HCT116 (cell line): ENCODE measurements around the gene HSF4. TPM values are rescaled to one million over a fixed set of nuclear protein-coding genes. Genes with fewer than 3 reads are reported as not detected.
A peak's percentile ranks its signal among the peaks of the same experiment; 100 is the strongest.

Experiments used
- ATAC-seq: fragments of 200-7000 bp; cut with Tn5 transposase; 2 replicates; pipeline ENCODE4 v1.9.1; 2020; ENCODE audit warnings: mild to moderate bottlenecking, moderate library complexity
- BruUV-seq: library from RNA; stranded (reverse); fragments of 400-500 nt; replicated peaks from 2 replicates; lab custom pipeline; 2021; lab: Mats Ljungman, UMichigan
- CTCF ChIA-PET: fragments of 300-600 bp; sonication (Branson Sonifier 250); formaldehyde crosslinking; loops from one replicate; lab custom pipeline; 2021; ENCODE audit warnings: antibody characterized with exemption; lab: Charles Lee
- POLR2A ChIA-PET: fragments of 300-600, 350-600 bp; sonication (Branson Sonifier 250); formaldehyde crosslinking; loops from one replicate; lab custom pipeline; 2021; ENCODE audit warnings: antibody characterized with exemption; lab: Charles Lee
- RAD21 ChIA-PET, 2 experiments: fragments of 300-600 bp; sonication (Branson Sonifier 250); formaldehyde crosslinking; loops; one replicate each; lab custom pipeline; 2023; ENCODE audit warnings: low total read pairs in 2 of 2; ENCODE audit not compliant: uncharacterized antibody in 2 of 2, unreplicated experiment in 2 of 2, low non-redundant PET in 1 of 2; lab: Charles Lee
- DNase-seq: peaks from one replicate; pipeline ENCODE4 v3.0.0-alpha.2; 2010; ENCODE audit warnings: low read depth, low spot score
- H2AFZ ChIP-seq: fragments of 200-600 bp; shearing (Covaris generic), sonication (generic); 2 replicates; pipeline ENCODE4 v1.6.1; 2017; ENCODE audit warnings: low read depth, mixed run types, mixed read lengths, antibody characterized with exemption, low read length; ENCODE audit not compliant: poor library complexity, severe bottlenecking
- H3K27ac ChIP-seq: 2 replicates; pipeline ENCODE4 v1.5.1; 2012; ENCODE audit warnings: low read depth, low read length
- H3K27me3 ChIP-seq: fragments of 200-600 bp; sonication (generic); 2 replicates; pipeline ENCODE4 v1.6.1; 2016; ENCODE audit warnings: mixed run types, low read length, mixed read lengths; ENCODE audit not compliant: insufficient read depth
- H3K36me3 ChIP-seq, 2 experiments: fragments of 200-500 bp in 1 of 2; fragments of 200-600 bp in 1 of 2; sonication (Bioruptor generic) in 1 of 2; sonication (generic) in 1 of 2; 2 replicates each; pipeline versions ENCODE4 v1.5.1 to v1.6.1; 2014 to 2016; ENCODE audit warnings: low read length in 2 of 2, inconsistent platforms in 1 of 2, mixed read lengths in 1 of 2, mixed run types in 1 of 2; ENCODE audit not compliant: insufficient read depth in 2 of 2, control insufficient read depth in 1 of 2
- H3K4me1 ChIP-seq, 2 experiments: fragments of 200-600 bp in 1 of 2; sonication (generic) in 1 of 2; 2 replicates each; pipeline versions ENCODE4 v1.5.1 to v1.6.1; 2012 to 2017; ENCODE audit warnings: low read length in 2 of 2, inconsistent platforms in 1 of 2, mild to moderate bottlenecking in 1 of 2, mixed read lengths in 1 of 2, mixed run types in 1 of 2, moderate library complexity in 1 of 2; ENCODE audit not compliant: insufficient read depth in 2 of 2, control insufficient read depth in 1 of 2
- H3K4me2 ChIP-seq: fragments of 200-600 bp; sonication (generic); 2 replicates; pipeline ENCODE4 v1.6.1; 2017; ENCODE audit warnings: mixed run types, low read length, mixed read lengths
- H3K4me3 ChIP-seq, 2 experiments: fragments of 200-600 bp in 1 of 2; sonication (generic) in 1 of 2; replicated peaks in 1 of 2; 2 replicates each; pipeline ENCODE4 v1.5.1; 2011 to 2016; ENCODE audit warnings: low read length in 2 of 2, control low read depth in 1 of 2, low read depth in 1 of 2, mild to moderate bottlenecking in 1 of 2, mixed read lengths in 1 of 2, mixed run types in 1 of 2
- H3K79me2 ChIP-seq: fragments of 200-600 bp; sonication (generic); 2 replicates; pipeline ENCODE4 v1.6.1; 2017; ENCODE audit warnings: mild to moderate bottlenecking, mixed run types, low read length, moderate library complexity, mixed read lengths; ENCODE audit not compliant: insufficient read depth
- H3K9ac ChIP-seq: fragments of 200-600 bp; sonication (generic); 2 replicates; pipeline ENCODE4 v1.6.1; 2016; ENCODE audit warnings: low read length, mixed read lengths
- H3K9me2 ChIP-seq: fragments of 200-600 bp; sonication (generic), shearing (Covaris generic); 2 replicates; pipeline ENCODE4 v1.6.1; 2017; ENCODE audit warnings: mixed run types, mild to moderate bottlenecking, moderate library complexity; ENCODE audit not compliant: insufficient read depth
- H3K9me3 ChIP-seq, 2 experiments: fragments of 200-500 bp in 1 of 2; fragments of 200-600 bp in 1 of 2; sonication (Bioruptor generic) in 1 of 2; sonication (generic) in 1 of 2; 2 replicates each; pipeline ENCODE4 v1.6.1; 2014 to 2017; ENCODE audit warnings: low read length in 2 of 2, mixed read lengths in 2 of 2, inconsistent platforms in 1 of 2, low read depth in 1 of 2, mild to moderate bottlenecking in 1 of 2, mixed run types in 1 of 2, moderate library complexity in 1 of 2; ENCODE audit not compliant: control insufficient read depth in 1 of 2, insufficient read depth in 1 of 2
- H4K20me1 ChIP-seq: fragments of 200-600 bp; sonication (generic), shearing (Covaris generic); 2 replicates; pipeline ENCODE4 v1.6.1; 2017; ENCODE audit warnings: mixed run types, mild to moderate bottlenecking, moderate library complexity; ENCODE audit not compliant: insufficient read depth
- CBX3 ChIP-seq: IDR thresholded peaks from 2 replicates; pipeline ENCODE4 v1.6.1; 2012; ENCODE audit warnings: low read depth
- CEBPB ChIP-seq: IDR thresholded peaks from 2 replicates; pipeline ENCODE4 v1.6.1; 2012; ENCODE audit warnings: low read depth
- EZH2 ChIP-seq: fragments of 200-600 bp; sonication (generic); IDR thresholded peaks from 2 replicates; pipeline ENCODE4 v1.6.1; 2017; ENCODE audit warnings: antibody characterized with exemption, mixed run types
- intact Hi-C: fragments of 100-400 bp; cut with micrococcal nuclease; formaldehyde crosslinking; loops from 2 replicates; pipeline ENCODE4 v1.10.0; 2022
- total RNA-seq: library from RNA; stranded (reverse); gene quantifications from one replicate; pipeline ENCODE4 v1.2.1, GENCODE V29; 2021; ENCODE audit not compliant: unreplicated experiment
- TF ChIP-seq, protein P1 (sequence below), 3 experiments: fragments of 200-600 bp in 1 of 3; sonication (generic) in 1 of 3; IDR thresholded peaks in 2 of 3; conservative IDR thresholded peaks in 1 of 3; 2 replicates each; pipeline ENCODE4 v1.5.1; 2012 to 2017; ENCODE audit warnings: low read depth in 2 of 3, low read length in 2 of 3, antibody characterized with exemption in 1 of 3, borderline replicate concordance in 1 of 3, control low read depth in 1 of 3, mild to moderate bottlenecking in 1 of 3, mixed read lengths in 1 of 3, mixed run types in 1 of 3, moderate library complexity in 1 of 3; ENCODE audit not compliant: insufficient read depth in 1 of 3
- TF ChIP-seq, protein P2 (sequence below): IDR thresholded peaks from 2 replicates; pipeline ENCODE4 v1.6.1; 2011; ENCODE audit warnings: mild to moderate bottlenecking, low read length, moderate library complexity; ENCODE audit not compliant: insufficient replicate concordance; ENCODE audit errors: extremely low read depth

HSF4 gene
- total RNA-seq, 1 experiment from 2014 or later = 46.6 TPM

- TF ChIP-seq, protein P1, sequence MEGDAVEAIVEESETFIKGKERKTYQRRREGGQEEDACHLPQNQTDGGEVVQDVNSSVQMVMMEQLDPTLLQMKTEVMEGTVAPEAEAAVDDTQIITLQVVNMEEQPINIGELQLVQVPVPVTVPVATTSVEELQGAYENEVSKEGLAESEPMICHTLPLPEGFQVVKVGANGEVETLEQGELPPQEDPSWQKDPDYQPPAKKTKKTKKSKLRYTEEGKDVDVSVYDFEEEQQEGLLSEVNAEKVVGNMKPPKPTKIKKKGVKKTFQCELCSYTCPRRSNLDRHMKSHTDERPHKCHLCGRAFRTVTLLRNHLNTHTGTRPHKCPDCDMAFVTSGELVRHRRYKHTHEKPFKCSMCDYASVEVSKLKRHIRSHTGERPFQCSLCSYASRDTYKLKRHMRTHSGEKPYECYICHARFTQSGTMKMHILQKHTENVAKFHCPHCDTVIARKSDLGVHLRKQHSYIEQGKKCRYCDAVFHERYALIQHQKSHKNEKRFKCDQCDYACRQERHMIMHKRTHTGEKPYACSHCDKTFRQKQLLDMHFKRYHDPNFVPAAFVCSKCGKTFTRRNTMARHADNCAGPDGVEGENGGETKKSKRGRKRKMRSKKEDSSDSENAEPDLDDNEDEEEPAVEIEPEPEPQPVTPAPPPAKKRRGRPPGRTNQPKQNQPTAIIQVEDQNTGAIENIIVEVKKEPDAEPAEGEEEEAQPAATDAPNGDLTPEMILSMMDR (IDR thresholded peaks at IDR 0.05 in 2 of 3, conservative IDR thresholded peaks at IDR 0.05 in 1 of 3; ENCODE audit: borderline replicate concordance in 1 of 3, insufficient read depth in 1 of 3, low read depth in 2 of 3, low read length in 2 of 3) = peak in 2 of 3 experiments; percentile 78 to 93; a peak in 4 of 6 replicates
- TF ChIP-seq CBX3 (no peak), CEBPB (no peak), EZH2 (no peak)
- TF ChIP-seq, protein P2, sequence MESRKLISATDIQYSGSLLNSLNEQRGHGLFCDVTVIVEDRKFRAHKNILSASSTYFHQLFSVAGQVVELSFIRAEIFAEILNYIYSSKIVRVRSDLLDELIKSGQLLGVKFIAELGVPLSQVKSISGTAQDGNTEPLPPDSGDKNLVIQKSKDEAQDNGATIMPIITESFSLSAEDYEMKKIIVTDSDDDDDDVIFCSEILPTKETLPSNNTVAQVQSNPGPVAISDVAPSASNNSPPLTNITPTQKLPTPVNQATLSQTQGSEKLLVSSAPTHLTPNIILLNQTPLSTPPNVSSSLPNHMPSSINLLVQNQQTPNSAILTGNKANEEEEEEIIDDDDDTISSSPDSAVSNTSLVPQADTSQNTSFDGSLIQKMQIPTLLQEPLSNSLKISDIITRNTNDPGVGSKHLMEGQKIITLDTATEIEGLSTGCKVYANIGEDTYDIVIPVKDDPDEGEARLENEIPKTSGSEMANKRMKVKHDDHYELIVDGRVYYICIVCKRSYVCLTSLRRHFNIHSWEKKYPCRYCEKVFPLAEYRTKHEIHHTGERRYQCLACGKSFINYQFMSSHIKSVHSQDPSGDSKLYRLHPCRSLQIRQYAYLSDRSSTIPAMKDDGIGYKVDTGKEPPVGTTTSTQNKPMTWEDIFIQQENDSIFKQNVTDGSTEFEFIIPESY = peak; percentile 40
- ChIA-PET CTCF (interaction anchor here (0.6 to 5.6 kb wide), 12 partner anchors 9 to 570 kb away, joined by 3 to 52 read pairs (median 4); partner anchors contain the start of genes FBXL8, FHOD1 and TRADD), POLR2A (interaction anchor here (1.9 to 2.1 kb wide), 2 partner anchors 9 to 28 kb away, joined by 9 to 17 read pairs; partner anchors contain the start of genes FBXL8 and TRADD), RAD21 (interaction anchor here in 1 of 2 experiments (1.0 to 1.7 kb wide), 2 partner anchors 17 to 152 kb away, joined by 3 to 6 read pairs; no protein-coding TSS in a partner anchor)
- peak overlapping the region; percentile 100 for H3K4me2 ChIP-seq
- ATAC-seq (no peak), DNase-seq (no peak)
- peaks cover 8% of the 10 kb centered on the region; the same call in 1 of the 2 replicates for H3K79me2 ChIP-seq
- H3K9me3 ChIP-seq = no peaks in the 10 kb centered on the region
- H2AFZ ChIP-seq = no peak overlapping the region
- intact Hi-C loops = no loop called here
- H4K20me1 ChIP-seq = no peaks in the 10 kb centered on the region
- H3K27ac ChIP-seq = peak overlapping the region; percentile 81
- H3K27me3 ChIP-seq = no peaks in the 10 kb centered on the region
- TSS peak; percentile 66 for BruUV-seq
- H3K9ac ChIP-seq = peak overlapping the region; percentile 90
- no peaks in the 10 kb centered on the region for H3K9me2 ChIP-seq
- H3K4me1 ChIP-seq = peaks cover 35 to 59% of the 10 kb centered on the region in 2 experiments
- peak overlapping the region; percentile 64 to 75 for H3K4me3 ChIP-seq
- no peaks in the 10 kb centered on the region for H3K36me3 ChIP-seq
Observed at GRCh38 chr16:67169642-67170167, 5.2 kb downstream of the HSF4 start.
